ENCODE measurements around the gene SERPINE3.

Gene SERPINE3

GRCh38 chr13:51339354-51339753 is at the start of gene SERPINE3:
Gene SERPINE3, plus strand, starts transcription at chr13:51339691. Its CDS starts 1,401 bp downstream, at chr13:51341092.
- DNase-seq (ENCODE audit: low read depth) = no peak

DNA sequence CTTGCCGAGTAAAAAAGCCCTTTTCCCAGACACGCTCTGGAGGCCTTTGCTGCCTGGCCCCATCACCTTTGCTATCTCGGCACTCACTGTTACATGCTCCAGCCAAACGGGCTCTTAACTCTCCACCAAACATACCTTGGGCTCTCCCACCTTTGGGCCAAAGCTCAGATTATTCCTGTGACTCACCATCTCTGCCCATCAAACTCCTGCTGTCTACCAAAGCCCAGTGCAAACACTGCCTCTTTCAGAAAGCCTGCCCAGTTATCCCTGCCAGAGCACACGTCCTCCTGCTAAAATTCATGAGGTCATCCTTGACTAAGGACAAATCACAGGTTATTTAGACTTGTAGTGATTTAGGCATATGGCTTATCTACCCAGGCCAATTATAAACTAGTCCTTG is 48.1 kb upstream of the SERPINE3 start:
- no peak for DNase-seq (ENCODE audit: low read depth)

DNA sequence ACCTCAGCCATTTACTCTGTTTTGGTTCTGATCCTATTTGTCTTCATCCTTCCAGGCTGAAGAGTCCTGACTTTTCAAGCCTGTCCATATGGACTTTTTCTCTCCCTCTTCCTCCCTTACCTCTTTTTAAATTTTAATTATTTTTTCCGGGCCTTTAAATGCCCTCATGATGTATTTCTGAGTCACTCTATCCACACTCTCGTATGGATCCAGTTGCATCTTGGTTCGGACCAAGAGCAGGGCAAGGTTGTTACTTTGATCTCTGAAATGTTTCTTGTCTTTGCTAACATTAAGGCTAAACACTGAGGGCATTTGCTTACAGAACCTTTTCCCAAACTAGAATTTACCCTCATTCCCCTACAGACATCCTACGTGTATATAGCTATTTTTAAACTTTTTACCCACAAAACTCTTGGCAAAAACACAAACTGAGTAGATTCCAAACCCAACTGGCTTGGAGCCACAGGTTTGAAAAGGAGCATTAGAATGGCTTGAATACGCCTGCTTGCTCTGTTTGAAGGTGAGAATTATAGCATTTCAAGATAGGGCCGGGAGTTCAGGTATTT is 47.4 kb upstream of the SERPINE3 start:
- DNase-seq (ENCODE audit: low read depth) = no peak

- no peak for DNase-seq (ENCODE audit: low read depth)
Observed at GRCh38 chr13:51297556-51297955, 41.9 kb upstream of the SERPINE3 start.

DNA sequence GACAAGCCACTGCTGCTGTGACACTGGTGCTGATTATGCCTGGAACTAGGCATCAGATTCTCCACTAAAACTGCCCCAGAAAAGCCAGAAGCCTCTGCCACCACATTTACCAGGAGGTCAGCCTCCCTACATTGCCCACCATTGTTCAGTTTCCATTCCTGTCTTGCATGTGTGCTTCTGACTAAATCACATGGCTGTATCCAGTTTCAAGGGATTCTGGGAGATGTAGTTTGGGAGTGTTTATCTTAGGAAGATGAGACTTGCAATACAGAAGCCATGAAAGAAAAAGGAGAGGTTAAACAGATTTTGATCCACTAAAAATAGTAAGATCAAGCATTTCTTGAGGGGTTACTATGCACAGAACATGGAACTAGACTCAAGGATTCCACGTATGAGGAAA is 40.7 kb upstream of the SERPINE3 start:
- no peak for DNase-seq (ENCODE audit: low read depth)

DNA sequence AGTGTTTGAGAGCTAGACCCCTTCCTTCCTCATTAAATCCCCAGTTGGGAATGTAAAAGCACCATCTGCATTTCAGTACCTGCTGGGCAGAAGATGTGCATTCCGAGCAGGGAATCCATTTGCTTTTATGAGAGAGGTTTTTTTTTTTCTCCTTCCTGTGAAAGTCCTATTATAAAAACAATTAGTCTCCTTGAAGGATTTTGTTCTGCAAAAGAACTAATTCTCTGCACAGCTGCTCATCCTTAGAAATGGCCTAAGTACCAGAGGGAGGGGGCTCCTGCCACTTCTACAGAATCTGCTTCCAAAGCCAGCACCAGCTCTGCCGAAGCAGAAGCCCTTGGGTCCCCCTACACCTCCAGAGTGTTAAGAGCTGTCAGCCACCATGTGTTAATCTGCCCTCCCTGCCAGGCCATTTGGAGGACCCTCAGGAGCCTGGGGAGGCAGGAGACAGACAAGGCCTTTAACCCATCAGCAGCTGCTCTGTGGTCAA is 36.4 kb upstream of the SERPINE3 start:
- DNase-seq (ENCODE audit: low read depth) = no peak

GRCh38 chr13:51303882-51304281 is 35.6 kb upstream of the SERPINE3 start:
- no peak for DNase-seq (ENCODE audit: low read depth)

DNA sequence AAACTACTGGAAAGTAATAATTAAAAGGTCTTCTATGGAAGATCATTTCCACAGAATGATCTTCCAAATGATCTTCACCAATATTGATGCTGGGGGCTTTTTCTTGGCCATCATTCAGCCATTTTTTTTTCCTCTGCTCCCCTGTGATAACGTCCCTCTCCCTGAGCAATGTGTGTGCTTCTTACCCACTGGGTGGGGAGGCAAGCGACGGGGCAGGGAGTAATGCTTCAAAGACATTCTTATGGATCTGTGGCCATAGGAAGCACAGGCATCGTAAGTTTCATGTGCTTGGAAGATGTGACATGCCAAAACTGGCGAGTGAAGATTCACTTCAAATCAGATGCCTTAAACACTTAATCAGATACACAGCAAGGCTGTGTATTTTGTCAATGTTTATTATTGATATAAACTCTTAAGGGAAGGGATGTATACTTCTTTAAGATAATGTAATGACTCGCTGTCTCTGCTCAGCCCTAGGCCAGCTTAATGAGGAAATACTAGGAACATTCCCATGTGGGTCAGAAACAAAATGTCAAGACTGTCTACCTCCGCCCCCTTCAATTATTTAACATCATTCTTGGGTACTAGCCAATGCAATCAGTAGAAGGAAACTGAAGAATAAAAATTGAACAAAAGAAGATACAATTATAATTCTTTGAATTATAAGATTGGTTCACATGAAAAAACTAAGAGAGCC is 34.1 kb upstream of the SERPINE3 start:
- no peak for DNase-seq (ENCODE audit: low read depth)

- DNase-seq (ENCODE audit: low read depth) = no peak
Observed at GRCh38 chr13:51308781-51309180, 30.7 kb upstream of the SERPINE3 start.

DNA sequence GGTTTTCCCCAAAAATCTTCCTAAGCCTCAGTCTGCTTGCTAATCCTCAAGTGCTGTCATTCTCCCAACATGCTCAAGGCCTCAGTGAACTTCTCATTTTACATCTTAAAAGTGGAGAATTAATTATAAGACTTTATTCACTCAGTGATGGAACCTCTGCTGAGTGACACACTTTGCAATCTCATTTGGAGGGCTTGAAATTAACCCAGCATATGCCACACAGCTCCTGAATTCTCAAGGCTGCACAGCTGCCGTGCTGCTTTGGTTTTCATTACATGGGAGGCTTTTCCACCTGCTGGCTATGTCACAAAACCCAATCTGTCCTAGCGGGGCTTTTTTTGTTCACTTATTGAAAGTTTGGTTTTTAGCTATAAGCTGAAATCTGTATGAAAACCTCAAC is 28.3 kb upstream of the SERPINE3 start:
- no peak for DNase-seq (ENCODE audit: low read depth)

DNA sequence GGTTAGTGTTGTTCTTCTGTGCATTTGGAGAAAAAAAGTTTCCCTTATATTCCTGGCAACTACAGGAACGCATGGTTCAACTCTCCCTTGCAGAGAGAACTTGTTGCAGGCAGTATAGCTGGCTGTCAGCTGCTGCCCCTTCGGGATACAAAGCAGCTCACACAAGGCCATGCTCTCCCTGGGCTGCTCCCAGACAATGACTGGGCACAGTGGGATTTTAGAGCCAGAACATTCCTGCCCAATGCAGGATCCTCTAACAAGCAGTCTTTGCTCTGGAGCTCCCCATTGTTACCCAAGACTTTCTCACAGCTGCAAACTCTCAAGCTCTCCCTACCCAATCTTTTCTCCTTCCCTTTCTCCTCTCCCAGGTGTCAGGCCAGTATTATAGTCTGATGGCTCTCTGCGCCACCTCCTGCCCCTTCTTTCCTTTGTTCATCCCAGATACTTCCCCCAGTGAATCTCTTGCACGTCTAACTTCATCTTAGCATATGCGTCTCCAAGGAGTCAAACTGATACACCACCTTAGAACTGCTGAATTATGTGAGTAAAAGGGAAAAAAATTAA is 27.5 kb upstream of the SERPINE3 start:
- DNase-seq (ENCODE audit: low read depth) = no peak

- DNase-seq (ENCODE audit: low read depth) = no peak
Observed at GRCh38 chr13:51313619-51314018, 25.9 kb upstream of the SERPINE3 start.

GRCh38 chr13:51317262-51317661 is 22.2 kb upstream of the SERPINE3 start:
- DNase-seq (ENCODE audit: low read depth) = no peak

DNA sequence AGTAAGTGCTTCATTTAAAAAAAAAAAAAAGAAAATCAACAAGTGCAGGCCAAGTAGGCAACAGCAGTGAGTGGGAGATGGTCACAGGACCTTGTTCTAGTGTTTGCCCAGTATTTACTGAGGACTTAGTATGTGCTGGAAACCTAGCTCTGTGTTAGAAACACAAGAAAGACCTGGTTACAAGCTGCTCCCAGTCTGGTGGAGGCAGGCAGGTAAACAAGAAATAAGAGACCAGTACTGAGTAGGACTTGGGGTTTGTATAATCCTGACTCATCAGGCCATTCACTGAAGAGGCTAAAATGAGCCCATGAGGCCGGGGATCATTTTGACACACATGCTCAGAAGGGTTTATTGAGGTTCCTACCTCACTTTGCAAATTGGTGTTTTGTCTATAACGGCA is 21.5 kb upstream of the SERPINE3 start:
- DNase-seq (ENCODE audit: low read depth) = no peak

GRCh38 chr13:51318876-51319275 is 20.6 kb upstream of the SERPINE3 start:
- no peak for DNase-seq (ENCODE audit: low read depth)

DNA sequence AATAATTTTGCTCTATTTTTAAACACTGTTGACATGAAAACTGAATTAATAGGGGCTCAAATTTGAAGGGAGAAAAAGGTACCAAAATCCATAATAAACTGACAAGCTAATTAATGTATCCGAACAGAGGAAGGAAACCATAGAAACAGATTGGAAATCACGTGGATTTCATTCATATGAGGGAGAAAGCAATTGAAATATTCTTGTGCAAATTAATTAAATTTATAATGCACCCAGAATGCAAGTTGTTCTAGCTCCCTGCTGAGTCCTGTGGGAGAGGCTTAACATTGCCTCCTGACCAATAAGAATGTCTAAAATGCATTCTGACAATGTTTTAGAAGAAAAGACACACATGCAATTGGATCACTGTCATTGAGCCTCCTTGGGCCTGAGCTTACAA is 17.7 kb upstream of the SERPINE3 start:
- no peak for DNase-seq (ENCODE audit: low read depth)

GRCh38 chr13:51322826-51323225 is 16.7 kb upstream of the SERPINE3 start:
- DNase-seq (ENCODE audit: low read depth) = no peak

DNA sequence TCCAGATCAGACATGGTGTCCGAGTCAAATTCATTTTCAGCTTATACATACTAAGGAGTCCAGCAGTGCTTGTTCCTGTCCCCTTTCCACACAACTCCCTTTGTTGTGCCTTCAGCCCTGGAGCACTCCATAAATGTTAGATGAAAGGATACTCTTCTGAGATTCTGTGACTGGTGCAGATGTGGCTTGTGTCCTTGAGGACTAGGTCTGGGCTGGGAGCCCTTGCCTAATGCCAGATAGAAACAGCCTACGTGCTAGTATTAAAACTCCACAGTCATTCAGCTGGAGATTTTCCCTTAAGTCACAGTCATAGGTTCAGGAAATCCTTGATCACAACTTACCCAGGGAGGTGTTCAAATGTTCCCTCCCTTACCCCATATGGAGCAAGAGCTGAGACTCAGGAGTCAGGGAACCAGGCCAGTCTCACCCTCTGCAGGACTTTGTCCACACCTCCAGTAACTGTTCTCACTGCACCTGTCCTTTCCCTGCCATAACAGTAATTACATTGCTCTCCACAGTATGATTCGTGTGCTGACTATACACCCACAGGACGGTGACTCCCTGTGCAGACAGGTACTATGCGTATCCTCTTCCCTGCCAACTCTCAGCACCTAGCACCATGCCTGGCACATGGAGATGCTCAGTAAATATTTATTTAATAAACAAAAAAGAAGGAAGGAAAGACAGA is 15.5 kb upstream of the SERPINE3 start:
- no peak for DNase-seq (ENCODE audit: low read depth)

- DNase-seq (ENCODE audit: low read depth) = no peak
Observed at GRCh38 chr13:51324714-51325420, 14.6 kb upstream of the SERPINE3 start.

GRCh38 chr13:51325837-51326236 is 13.7 kb upstream of the SERPINE3 start:
- no peak for DNase-seq (ENCODE audit: low read depth)

- DNase-seq (ENCODE audit: low read depth) = no peak
Observed at GRCh38 chr13:51326777-51327176, 12.7 kb upstream of the SERPINE3 start.

DNA sequence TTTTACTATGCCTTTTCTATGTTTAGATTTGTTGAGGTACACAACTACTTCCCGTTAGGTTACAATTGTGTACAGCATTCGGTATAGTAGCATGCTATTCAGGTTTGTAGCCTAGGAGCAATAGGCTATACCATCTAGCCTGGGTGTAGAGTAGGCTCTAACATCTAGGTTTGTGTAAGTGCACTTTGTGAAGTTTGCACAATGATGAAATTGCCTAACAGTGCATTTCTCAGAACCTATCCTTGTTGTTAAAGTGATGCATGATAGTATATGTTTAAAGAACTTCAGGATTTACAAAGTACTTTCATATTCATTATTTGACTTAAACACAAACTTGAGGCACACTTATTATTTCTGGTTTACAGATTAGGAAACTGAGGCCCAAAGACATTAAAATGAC is 11.5 kb upstream of the SERPINE3 start:
- no peak for DNase-seq (ENCODE audit: low read depth)

Data from non-pigmented ciliary epithelial cell (primary cell).